ENCODE data around the gene TMEM63A. TPM values are rescaled to one million over a fixed set of nuclear protein-coding genes. Genes with fewer than 3 reads are reported as not detected.

Gene TMEM63A
- total RNA-seq, 2 donors from 2014 or later = 141 to 192 TPM

DNA sequence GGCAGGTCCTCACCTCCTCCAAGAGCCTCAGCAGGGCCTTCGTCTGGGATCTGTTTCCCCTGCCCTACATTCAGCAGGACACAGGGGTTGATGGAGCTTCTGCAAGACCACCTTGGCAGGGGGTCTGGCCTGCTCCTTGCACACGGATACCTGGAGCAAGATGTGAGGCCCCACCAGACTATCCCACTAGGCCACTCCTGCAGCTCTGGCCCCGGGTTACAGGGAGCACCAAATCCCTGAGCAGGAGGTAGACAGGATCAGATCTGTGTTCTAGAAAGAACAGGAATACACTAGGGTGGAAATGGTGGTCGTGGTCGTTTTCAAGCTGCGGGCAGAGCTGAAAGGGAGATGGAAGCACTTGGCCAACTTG, 38.8 kb downstream of the TMEM63A start:
- no peaks in the 10 kb centered on the region for H3K4me1 ChIP-seq (replicated peaks)

GRCh38 chr1:225842788-225843425, 39.3 kb downstream of the TMEM63A start:
- H3K36me3 ChIP-seq = peaks cover 6 to 7% of the 10 kb centered on the region in 2 donors
- H3K4me3 ChIP-seq = no peak overlapping the region
- intact Hi-C loops (cut with DNase I) = loop anchor here (10.0 kb wide), 1 partner anchor 288 kb away; no protein-coding TSS in a partner anchor
- no peaks in the 10 kb centered on the region for H3K27me3 ChIP-seq (replicated peaks; ENCODE audit: insufficient read depth)
- H3K9me3 ChIP-seq = no peaks in the 10 kb centered on the region
- no peaks in the 10 kb centered on the region for H3K4me1 ChIP-seq (replicated peaks)
- no peak overlapping the region for H3K27ac ChIP-seq
- no peak for DNase-seq (ENCODE audit: low spot score)
- 89% methylated on average over 6 of the region's 6 CpGs for WGBS
- TF ChIP-seq CTCF (IDR thresholded peaks at IDR 0.05) (no peak), POLR2A (IDR thresholded peaks at IDR 0.05) (no peak), POLR2AphosphoS5 (IDR thresholded peaks at IDR 0.05) (no peak)

More for the DNA sequence above, 38.8 kb downstream of the TMEM63A start:
- Histone ChIP-seq H3K27ac (no peak overlapping the region), H3K4me3 (no peak overlapping the region), H3K36me3 (peaks cover 6 to 7% of the 10 kb centered on the region in 2 donors), H3K9me3 (no peaks in the 10 kb centered on the region), H3K27me3 (replicated peaks; ENCODE audit: insufficient read depth) (no peaks in the 10 kb centered on the region)
- intact Hi-C loops (cut with DNase I) = loop anchor here (10.0 kb wide), 1 partner anchor 289 kb away; no protein-coding TSS in a partner anchor
- no peak for DNase-seq (ENCODE audit: low spot score)
- no peak for TF ChIP-seq POLR2AphosphoS5 (IDR thresholded peaks at IDR 0.05)
- 73% methylated on average over 6 of the region's 6 CpGs for WGBS

- no peak overlapping the region for H3K4me3 ChIP-seq
- 71% methylated on average over 12 of the region's 12 CpGs for WGBS
- no peaks in the 10 kb centered on the region for H3K4me1 ChIP-seq (replicated peaks)
- no peak for DNase-seq (ENCODE audit: low spot score)
- no peak overlapping the region for H3K27ac ChIP-seq
- TF ChIP-seq POLR2A (IDR thresholded peaks at IDR 0.05) (no peak), POLR2AphosphoS5 (IDR thresholded peaks at IDR 0.05) (no peak), CTCF (IDR thresholded peaks at IDR 0.05) (no peak)
- intact Hi-C loops (cut with DNase I) = loop anchor here (10.0 kb wide), 1 partner anchor 287 kb away; no protein-coding TSS in a partner anchor
- H3K27me3 ChIP-seq (replicated peaks; ENCODE audit: insufficient read depth) = no peaks in the 10 kb centered on the region
- peaks cover 6 to 7% of the 10 kb centered on the region in 2 donors for H3K36me3 ChIP-seq
- no peaks in the 10 kb centered on the region for H3K9me3 ChIP-seq
Observed at GRCh38 chr1:225842074-225842473, 40.1 kb downstream of the TMEM63A start.

- Histone ChIP-seq H3K27me3 (replicated peaks; ENCODE audit: insufficient read depth) (no peaks in the 10 kb centered on the region), H3K36me3 (no peaks in the 10 kb centered on the region), H3K27ac (no peak overlapping the region), H3K4me1 (replicated peaks) (no peaks in the 10 kb centered on the region), H3K9me3 (no peaks in the 10 kb centered on the region), H3K4me3 (no peak overlapping the region)
- intact Hi-C loops (cut with DNase I) = loop anchor here (10.0 kb wide), 1 partner anchor 286 kb away; no protein-coding TSS in a partner anchor
- no peak for DNase-seq (ENCODE audit: low spot score)
- 89% methylated on average over 4 of the region's 4 CpGs for WGBS
- TF ChIP-seq POLR2AphosphoS5 (IDR thresholded peaks at IDR 0.05) (no peak), POLR2A (IDR thresholded peaks at IDR 0.05) (no peak), CTCF (IDR thresholded peaks at IDR 0.05) (no peak)
Observed at GRCh38 chr1:225840713-225841112, 41.5 kb downstream of the TMEM63A start.

DNA sequence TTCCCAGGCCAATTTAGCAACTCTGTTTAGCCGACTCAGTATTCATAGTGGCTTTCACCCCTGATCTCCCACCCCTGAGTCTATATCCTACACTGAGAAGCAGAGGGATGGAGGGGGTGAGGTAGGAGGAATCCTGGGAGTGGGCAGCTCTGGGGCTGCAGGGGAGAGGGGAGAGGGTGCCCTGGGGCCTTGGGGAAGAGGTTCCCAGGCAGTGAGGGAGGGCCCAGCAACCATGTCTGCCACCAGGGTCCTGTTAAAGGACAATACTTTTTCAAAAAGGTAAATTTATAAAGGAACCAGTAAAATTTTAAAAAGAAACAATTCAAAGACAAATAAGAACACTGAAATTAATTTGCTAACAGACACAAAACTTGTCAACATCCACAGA, 42.0 kb downstream of the TMEM63A start:
- Histone ChIP-seq H3K9me3 (no peaks in the 10 kb centered on the region), H3K27ac (no peak overlapping the region), H3K4me3 (no peak overlapping the region), H3K36me3 (no peaks in the 10 kb centered on the region), H3K27me3 (replicated peaks; ENCODE audit: insufficient read depth) (no peaks in the 10 kb centered on the region), H3K4me1 (replicated peaks) (no peaks in the 10 kb centered on the region)
- 100% methylated on average over 1 of the region's 1 CpG for WGBS
- intact Hi-C loops (cut with DNase I) = loop anchor here (10.0 kb wide), 1 partner anchor 285 kb away; no protein-coding TSS in a partner anchor
- DNase-seq (ENCODE audit: low spot score) = no peak
- TF ChIP-seq CTCF (IDR thresholded peaks at IDR 0.05) (no peak), POLR2A (IDR thresholded peaks at IDR 0.05) (no peak), POLR2AphosphoS5 (IDR thresholded peaks at IDR 0.05) (no peak)
